ENCODE results near the gene AKAP11. TPM values are rescaled to one million over a fixed set of nuclear protein-coding genes. Genes with fewer than 3 reads are reported as not detected.

The AKAP11 gene
- total RNA-seq, 2 experiments from 2014 or later = 18.0 to 18.4 TPM

DNA sequence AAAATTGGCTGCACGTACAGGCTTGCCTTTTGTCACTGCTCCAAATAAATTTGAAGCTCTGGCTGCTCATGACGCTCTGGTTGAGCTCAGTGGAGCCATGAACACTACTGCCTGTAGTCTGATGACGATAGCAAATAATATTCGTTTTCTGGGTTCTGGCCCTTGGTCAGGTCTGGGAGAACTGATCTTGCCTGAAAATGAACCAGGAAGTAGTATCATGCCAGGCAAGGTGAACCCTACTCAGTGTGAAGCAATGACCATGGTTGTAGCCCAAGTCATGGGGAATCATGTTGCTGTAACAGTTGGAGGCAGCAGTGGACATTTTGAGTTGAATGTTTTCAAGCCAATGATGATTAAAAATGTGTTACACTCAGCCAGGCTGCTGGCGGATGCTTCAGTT, 16.1 kb upstream of the AKAP11 start:
- Histone ChIP-seq H3K9me3 (ENCODE audit: control insufficient read depth in 1 of 2, insufficient read depth in 1 of 2, low read length in 2 of 2) (no peaks in the 10 kb centered on the region), H3K27me3 (ENCODE audit: control insufficient read depth in 1 of 2, insufficient read depth in 2 of 2, low read length in 2 of 2) (no peaks in the 10 kb centered on the region), H3K36me3 (ENCODE audit: insufficient read depth, low read length) (no peaks in the 10 kb centered on the region), H3K4me3 (ENCODE audit: low read length) (no peak overlapping the region), H3K4me1 (ENCODE audit: insufficient read depth, low read length) (no peaks in the 10 kb centered on the region), H3K27ac (ENCODE audit: low read depth in 1 of 2, low read length in 2 of 2) (no peak overlapping the region)
- TF ChIP-seq, protein P1, sequence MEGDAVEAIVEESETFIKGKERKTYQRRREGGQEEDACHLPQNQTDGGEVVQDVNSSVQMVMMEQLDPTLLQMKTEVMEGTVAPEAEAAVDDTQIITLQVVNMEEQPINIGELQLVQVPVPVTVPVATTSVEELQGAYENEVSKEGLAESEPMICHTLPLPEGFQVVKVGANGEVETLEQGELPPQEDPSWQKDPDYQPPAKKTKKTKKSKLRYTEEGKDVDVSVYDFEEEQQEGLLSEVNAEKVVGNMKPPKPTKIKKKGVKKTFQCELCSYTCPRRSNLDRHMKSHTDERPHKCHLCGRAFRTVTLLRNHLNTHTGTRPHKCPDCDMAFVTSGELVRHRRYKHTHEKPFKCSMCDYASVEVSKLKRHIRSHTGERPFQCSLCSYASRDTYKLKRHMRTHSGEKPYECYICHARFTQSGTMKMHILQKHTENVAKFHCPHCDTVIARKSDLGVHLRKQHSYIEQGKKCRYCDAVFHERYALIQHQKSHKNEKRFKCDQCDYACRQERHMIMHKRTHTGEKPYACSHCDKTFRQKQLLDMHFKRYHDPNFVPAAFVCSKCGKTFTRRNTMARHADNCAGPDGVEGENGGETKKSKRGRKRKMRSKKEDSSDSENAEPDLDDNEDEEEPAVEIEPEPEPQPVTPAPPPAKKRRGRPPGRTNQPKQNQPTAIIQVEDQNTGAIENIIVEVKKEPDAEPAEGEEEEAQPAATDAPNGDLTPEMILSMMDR (IDR thresholded peaks at IDR 0.05) = no peak
- no peaks in the 10 kb centered on the region for H3K9me3 Mint-ChIP-seq
- no peak for DNase-seq
- H3K27me3 Mint-ChIP-seq = peaks cover 9% of the 10 kb centered on the region
- CTCF ChIA-PET = no interaction called here
- H3K4me3 Mint-ChIP-seq = no peak overlapping the region
- H3K4me1 Mint-ChIP-seq (ENCODE audit: low read depth) = peaks cover 9% of the 10 kb centered on the region
- no peak overlapping the region for H3K27ac Mint-ChIP-seq
- no peaks in the 10 kb centered on the region for H3K36me3 Mint-ChIP-seq (ENCODE audit: low read depth)
- ATAC-seq (ENCODE audit: poor library complexity) = no peak
- POLR2A ChIA-PET = no interaction called here
- intact Hi-C loops (cut with DNase I, micrococcal nuclease) = no loop called here

GRCh38 chr13:42258747-42259146, 13.2 kb upstream of the AKAP11 start:
- Mint-ChIP-seq H3K27ac (no peak overlapping the region), H3K36me3 (ENCODE audit: low read depth) (no peaks in the 10 kb centered on the region), H3K27me3 (peaks cover 5% of the 10 kb centered on the region), H3K9me3 (no peaks in the 10 kb centered on the region), H3K4me3 (no peak overlapping the region), H3K4me1 (ENCODE audit: low read depth) (peaks cover 9% of the 10 kb centered on the region)
- TF ChIP-seq, protein P1 (IDR thresholded peaks at IDR 0.05) = no peak
- DNase-seq = no peak
- intact Hi-C loops (cut with DNase I, micrococcal nuclease) = no loop called here
- no peak for ATAC-seq (ENCODE audit: poor library complexity)
- no peaks in the 10 kb centered on the region for H3K36me3 ChIP-seq (ENCODE audit: insufficient read depth, low read length)
- H3K4me1 ChIP-seq (ENCODE audit: insufficient read depth, low read length) = no peaks in the 10 kb centered on the region
- no peak overlapping the region for H3K27ac ChIP-seq (ENCODE audit: low read depth in 1 of 2, low read length in 2 of 2)
- no peak overlapping the region for H3K4me3 ChIP-seq (ENCODE audit: low read length)
- H3K27me3 ChIP-seq (ENCODE audit: control insufficient read depth in 1 of 2, insufficient read depth in 2 of 2, low read length in 2 of 2) = no peaks in the 10 kb centered on the region
- ChIA-PET CTCF (interaction anchor here (1.2 kb wide), 1 partner anchor 14 kb away, joined by 3 read pairs; no protein-coding TSS in a partner anchor), POLR2A (interaction anchor here (0.8 to 1.4 kb wide), 2 partner anchors 11 to 13 kb away, joined by 3 to 7 read pairs; partner anchors contain the start of gene AKAP11)
- no peaks in the 10 kb centered on the region for H3K9me3 ChIP-seq (ENCODE audit: control insufficient read depth in 1 of 2, insufficient read depth in 1 of 2, low read length in 2 of 2)

GRCh38 chr13:42259515-42259914, 12.4 kb upstream of the AKAP11 start:
- POLR2A ChIA-PET = interaction anchor here (0.8 to 1.4 kb wide), 3 partner anchors 12 to 65 kb away, joined by 3 to 7 read pairs (median 3); partner anchors contain the start of gene AKAP11
- no peak overlapping the region for H3K27ac Mint-ChIP-seq

More at GRCh38 chr13:42259515-42259914, 12.4 kb upstream of the AKAP11 start:
- Histone ChIP-seq H3K4me1 (ENCODE audit: insufficient read depth, low read length) (no peaks in the 10 kb centered on the region), H3K4me3 (ENCODE audit: low read length) (no peak overlapping the region), H3K9me3 (ENCODE audit: control insufficient read depth in 1 of 2, insufficient read depth in 1 of 2, low read length in 2 of 2) (no peaks in the 10 kb centered on the region), H3K27me3 (ENCODE audit: control insufficient read depth in 1 of 2, insufficient read depth in 2 of 2, low read length in 2 of 2) (no peaks in the 10 kb centered on the region), H3K27ac (ENCODE audit: low read depth in 1 of 2, low read length in 2 of 2) (no peak overlapping the region), H3K36me3 (ENCODE audit: insufficient read depth, low read length) (no peaks in the 10 kb centered on the region)
- Mint-ChIP-seq H3K9me3 (no peaks in the 10 kb centered on the region), H3K27me3 (peaks cover 5% of the 10 kb centered on the region), H3K4me1 (ENCODE audit: low read depth) (peaks cover 9% of the 10 kb centered on the region), H3K36me3 (ENCODE audit: low read depth) (no peaks in the 10 kb centered on the region), H3K4me3 (no peak overlapping the region)
- DNase-seq (no peak), ATAC-seq (ENCODE audit: poor library complexity) (no peak)
- intact Hi-C loops (cut with DNase I, micrococcal nuclease) = no loop called here
- CTCF ChIA-PET = no interaction called here
- TF ChIP-seq, protein P1 (IDR thresholded peaks at IDR 0.05) = no peak

Measured in CD4-positive, alpha-beta T cell (primary cell).